WTC11 (cell line): ENCODE results near the gene NCOA6. TPM values are rescaled to one million over a fixed set of nuclear protein-coding genes. Genes with fewer than 3 reads are reported as not detected.

ENCODE experiments used
- ATAC-seq: fragments of 200-7000 bp; cut with Tn5 transposase; 2 replicates; pipeline ENCODE4 v1.10.0; 2021; ENCODE audit warnings: mild to moderate bottlenecking, moderate library complexity
- CTCF ChIA-PET: fragments of 300-600 bp; sonication (Branson Sonifier 250); formaldehyde crosslinking; loops from one replicate; lab custom pipeline; 2021; ENCODE audit warnings: antibody characterized with exemption; lab: Charles Lee
- POLR2A ChIA-PET: fragments of 350-600 bp; sonication (Branson Sonifier 250); formaldehyde crosslinking; loops from one replicate; lab custom pipeline; 2021; ENCODE audit warnings: antibody characterized with exemption; lab: Charles Lee
- DNase-seq: peaks from one replicate; pipeline ENCODE4 v3.0.0; 2021; ENCODE audit warnings: low spot score
- H3K27ac Mint-ChIP-seq: 2 replicates; pipeline ENCODE4 v1.8.0; 2021; ENCODE audit warnings: mixed read lengths
- H3K27me3 Mint-ChIP-seq: 2 replicates; pipeline ENCODE4 v1.8.0; 2021; ENCODE audit warnings: low read depth, mild to moderate bottlenecking, moderate library complexity, mixed read lengths
- H3K36me3 Mint-ChIP-seq: 2 replicates; pipeline ENCODE4 v1.8.0; 2021; ENCODE audit warnings: mixed read lengths
- H3K4me1 Mint-ChIP-seq: 2 replicates; pipeline ENCODE4 v1.8.0; 2022; ENCODE audit warnings: mixed read lengths
- H3K4me3 Mint-ChIP-seq: 2 replicates; pipeline ENCODE4 v1.8.0; 2021; ENCODE audit warnings: mild to moderate bottlenecking, moderate library complexity, mixed read lengths
- H3K9me3 Mint-ChIP-seq: 2 replicates; pipeline ENCODE4 v1.8.0; 2021; ENCODE audit warnings: mixed read lengths
- ATF3 ChIP-seq: sonication (generic); formaldehyde crosslinking; conservative IDR thresholded peaks from 2 replicates; pipeline ENCODE4 v1.8.1; 2022; ENCODE audit warnings: mild to moderate bottlenecking, missing genetic modification reagents
- CREB1 ChIP-seq: sonication (generic); formaldehyde crosslinking; IDR thresholded peaks from 2 replicates; pipeline ENCODE4 v1.8.0; 2023; ENCODE audit warnings: mild to moderate bottlenecking, missing genetic modification reagents
- CREM ChIP-seq: sonication (generic); formaldehyde crosslinking; IDR thresholded peaks from 2 replicates; pipeline ENCODE4 v1.8.1; 2022; ENCODE audit warnings: mild to moderate bottlenecking, missing genetic modification reagents, moderate library complexity
- ESRRA ChIP-seq: sonication (generic); formaldehyde crosslinking; IDR thresholded peaks from 2 replicates; pipeline ENCODE4 v1.8.1; 2022; ENCODE audit warnings: mild to moderate bottlenecking, missing genetic modification reagents, borderline replicate concordance
- FOXJ3 ChIP-seq: sonication (generic); formaldehyde crosslinking; IDR thresholded peaks from 2 replicates; pipeline ENCODE4 v1.9.0; 2021; ENCODE audit warnings: missing genetic modification reagents, mild to moderate bottlenecking, borderline replicate concordance
- FOXP1 ChIP-seq: sonication (generic); formaldehyde crosslinking; IDR thresholded peaks from 2 replicates; pipeline ENCODE4 v1.8.0; 2022; ENCODE audit warnings: missing genetic modification reagents, mild to moderate bottlenecking, moderate library complexity, borderline replicate concordance
- GABPB1 ChIP-seq: sonication (generic); formaldehyde crosslinking; IDR thresholded peaks from 2 replicates; pipeline ENCODE4 v1.8.1; 2023; ENCODE audit warnings: mild to moderate bottlenecking, missing genetic modification reagents
- IRF1 ChIP-seq: sonication (generic); formaldehyde crosslinking; IDR thresholded peaks from 2 replicates; pipeline ENCODE4 v1.8.0; 2023; ENCODE audit warnings: missing genetic modification reagents
- KAT7 ChIP-seq: sonication (generic); formaldehyde crosslinking; IDR thresholded peaks from 2 replicates; pipeline ENCODE4 v1.8.1; 2023; ENCODE audit warnings: missing genetic modification reagents, mild to moderate bottlenecking, borderline replicate concordance
- NFE2L1 ChIP-seq: sonication (generic); formaldehyde crosslinking; IDR thresholded peaks from 2 replicates; pipeline ENCODE4 v1.8.1; 2023; ENCODE audit warnings: missing genetic modification reagents
- NR2C2 ChIP-seq: sonication (generic); formaldehyde crosslinking; IDR thresholded peaks from 2 replicates; pipeline ENCODE4 v1.8.0; 2022; ENCODE audit warnings: mild to moderate bottlenecking, missing genetic modification reagents
- NR3C1 ChIP-seq: sonication (generic); formaldehyde crosslinking; conservative IDR thresholded peaks from 2 replicates; pipeline ENCODE4 v1.8.1; 2023; ENCODE audit warnings: low read depth, mild to moderate bottlenecking, missing genetic modification reagents
- PRDM15 ChIP-seq: sonication (generic); formaldehyde crosslinking; IDR thresholded peaks from 2 replicates; pipeline ENCODE4 v1.8.0; 2022; ENCODE audit warnings: missing genetic modification reagents
- RELA ChIP-seq: sonication (generic); formaldehyde crosslinking; IDR thresholded peaks from 2 replicates; pipeline ENCODE4 v1.8.1; 2022; ENCODE audit warnings: missing genetic modification reagents, mild to moderate bottlenecking, borderline replicate concordance
- SP1 ChIP-seq: sonication (generic); formaldehyde crosslinking; conservative IDR thresholded peaks from 2 replicates; pipeline ENCODE4 v1.8.1; 2022; ENCODE audit warnings: missing genetic modification reagents
- total RNA-seq: library from RNA; stranded (reverse); gene quantifications from 3 replicates; pipeline ENCODE4 v1.2.3, GENCODE V29; 2021
- TF ChIP-seq, protein P1 (sequence below): sonication (generic); formaldehyde crosslinking; IDR thresholded peaks from 2 replicates; pipeline ENCODE4 v1.8.1; 2023; ENCODE audit warnings: mild to moderate bottlenecking, missing genetic modification reagents, borderline replicate concordance

The NCOA6 gene
- total RNA-seq, 1 experiment from 2014 or later = 10.1 TPM

DNA sequence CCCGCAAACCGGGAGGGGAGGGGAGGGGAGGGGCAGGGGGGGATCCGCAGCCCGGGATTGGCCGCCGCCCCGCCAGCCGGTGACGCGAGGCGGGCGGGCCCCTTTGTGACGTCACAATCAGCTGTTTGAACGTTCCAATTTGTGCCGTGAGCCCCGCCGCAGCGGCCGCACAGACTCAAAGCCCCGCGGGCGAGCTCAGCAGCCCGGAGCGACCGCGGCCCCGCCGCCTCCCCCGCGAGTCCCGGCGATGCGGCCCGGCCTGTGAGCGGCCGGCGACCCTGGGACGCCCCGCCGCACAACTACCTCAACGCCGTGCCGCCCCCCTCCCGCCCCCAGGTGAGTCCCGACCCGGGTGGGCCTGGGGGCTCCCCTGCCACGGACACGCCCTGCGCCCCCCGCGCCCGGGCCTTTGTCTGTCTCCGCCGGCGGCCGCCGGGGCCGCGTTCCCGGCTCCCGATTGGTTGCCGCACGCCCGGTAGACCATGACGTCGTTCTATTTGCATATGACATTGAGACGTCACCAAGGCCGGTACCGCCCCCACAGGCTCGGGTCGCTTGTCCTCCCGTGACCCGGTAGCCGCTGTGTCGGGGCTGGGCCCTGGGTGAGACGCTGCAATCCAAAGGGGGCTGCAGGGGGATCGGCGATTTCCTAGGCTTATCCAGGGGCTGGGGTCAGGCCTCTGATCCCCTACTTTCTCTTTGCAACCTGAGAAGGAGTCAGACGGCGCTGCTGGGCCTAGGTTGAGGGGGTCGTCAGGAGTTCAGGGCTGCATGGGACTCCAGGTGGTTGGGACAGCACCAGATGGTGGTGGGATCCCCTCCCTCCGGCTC, 121.1 kb downstream of the NCOA6 start, which contains the start of gene TP53INP2 (continued):
- TF ChIP-seq GABPB1 (CRISPR knock-in tag) (peak; percentile 25; the same call in 1 of the 2 replicates), KAT7 (no peak), SP1 (CRISPR knock-in tag) (peak; percentile 63), CREM (CRISPR knock-in tag) (peak; percentile 82; the same call in 1 of the 2 replicates), ESRRA (CRISPR knock-in tag) (0 out of 2 replicates have a peak, but pooled peaks have one; percentile 34)

DNA sequence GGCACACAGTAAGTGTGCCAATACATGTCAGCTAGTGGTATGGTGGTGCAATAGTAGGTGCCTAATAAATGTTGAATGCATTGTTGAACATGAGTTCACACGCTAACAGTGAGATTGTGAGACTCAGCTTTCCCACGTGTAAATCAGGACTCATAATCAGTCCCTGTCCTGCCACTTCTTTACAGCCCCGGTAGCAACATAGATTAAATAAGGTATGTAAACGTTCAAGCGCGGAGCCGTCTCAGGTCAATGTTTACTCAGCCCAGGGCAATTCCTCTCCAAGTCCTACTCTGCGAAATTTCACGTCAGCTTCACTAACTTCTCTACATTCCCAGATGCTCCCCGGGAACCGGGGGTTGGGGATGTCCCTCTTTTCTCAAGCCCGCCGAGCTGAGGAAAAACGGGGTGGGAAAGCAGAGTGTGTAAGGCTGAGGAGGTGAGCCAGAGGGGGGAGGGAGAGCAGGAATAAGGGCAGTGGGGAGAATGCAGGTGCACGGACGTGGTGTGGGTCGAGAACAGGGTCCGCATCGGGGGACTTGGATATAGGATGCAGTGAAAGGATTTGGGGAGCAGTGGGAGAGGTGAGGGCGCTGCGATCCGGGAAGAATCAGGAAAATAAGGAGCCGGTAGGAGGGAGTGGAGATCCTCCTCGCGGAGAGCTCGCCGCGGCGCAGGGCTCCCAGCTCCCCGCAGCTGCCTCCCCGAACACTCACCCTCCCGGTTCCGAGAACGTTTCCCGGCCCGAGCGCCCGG, 121.9 kb downstream of the NCOA6 start:
- peak; percentile 26 for DNase-seq
- TF ChIP-seq NFE2L1 (CRISPR knock-in tag) = 0 out of 2 replicates have a peak, but pooled peaks have one; percentile 18
- 0 out of 2 replicates have a peak, but pooled peaks have one; percentile 12 for TF ChIP-seq FOXP1 (CRISPR knock-in tag)
- no peak for TF ChIP-seq ATF3 (CRISPR knock-in tag)
- no peak for TF ChIP-seq NR2C2 (CRISPR knock-in tag)
- 0 out of 2 replicates have a peak, but pooled peaks have one; percentile 29 for TF ChIP-seq GABPB1 (CRISPR knock-in tag)
- TF ChIP-seq, all 79 proteins: peak for 3
- Mint-ChIP-seq H3K27ac (peak overlapping the region; percentile 70), H3K27me3 (peaks cover 49% of the 10 kb centered on the region), H3K4me1 (peaks cover 17% of the 10 kb centered on the region), H3K4me3 (peak overlapping the region; percentile 94), H3K36me3 (no peaks in the 10 kb centered on the region), H3K9me3 (no peaks in the 10 kb centered on the region)
- ATAC-seq = no peak; the same call in 1 of the 2 replicates
- ChIA-PET CTCF (interaction anchor here (0.5 to 7.0 kb wide), 7 partner anchors 29 to 391 kb away, joined by 3 to 50 read pairs (median 7); partner anchors contain the start of gene MAP1LC3A), POLR2A (interaction anchor here (0.7 to 1.7 kb wide), 3 partner anchors 26 to 297 kb away, joined by 3 to 5 read pairs (median 3); partner anchors contain the start of genes MAP1LC3A and PIGU)

- H3K4me1 Mint-ChIP-seq = peaks cover 13% of the 10 kb centered on the region
- H3K27ac Mint-ChIP-seq = 0 out of 2 replicates have a peak overlapping the region, but pooled peaks have one; percentile 70
- DNase-seq (no peak), ATAC-seq (no peak)
- CTCF ChIA-PET = interaction anchor here (0.5 to 4.0 kb wide), 4 partner anchors 144 to 390 kb away, joined by 3 to 17 read pairs (median 8); partner anchors contain the start of gene MAP1LC3A
- TF ChIP-seq NR3C1 (CRISPR knock-in tag) (no peak), RELA (no peak), CREB1 (CRISPR knock-in tag) (no peak), FOXJ3 (CRISPR knock-in tag) (no peak)
- H3K36me3 Mint-ChIP-seq = no peaks in the 10 kb centered on the region
- H3K9me3 Mint-ChIP-seq = no peaks in the 10 kb centered on the region
- POLR2A ChIA-PET = interaction anchor here (0.7 to 1.7 kb wide), 3 partner anchors 26 to 298 kb away, joined by 3 to 5 read pairs (median 3); partner anchors contain the start of genes MAP1LC3A and PIGU
- H3K27me3 Mint-ChIP-seq = peaks cover 43% of the 10 kb centered on the region
- peak overlapping the region; percentile 94 for H3K4me3 Mint-ChIP-seq
Measured at GRCh38 chr20:34703061-34703423, 122.4 kb downstream of the NCOA6 start.

DNA sequence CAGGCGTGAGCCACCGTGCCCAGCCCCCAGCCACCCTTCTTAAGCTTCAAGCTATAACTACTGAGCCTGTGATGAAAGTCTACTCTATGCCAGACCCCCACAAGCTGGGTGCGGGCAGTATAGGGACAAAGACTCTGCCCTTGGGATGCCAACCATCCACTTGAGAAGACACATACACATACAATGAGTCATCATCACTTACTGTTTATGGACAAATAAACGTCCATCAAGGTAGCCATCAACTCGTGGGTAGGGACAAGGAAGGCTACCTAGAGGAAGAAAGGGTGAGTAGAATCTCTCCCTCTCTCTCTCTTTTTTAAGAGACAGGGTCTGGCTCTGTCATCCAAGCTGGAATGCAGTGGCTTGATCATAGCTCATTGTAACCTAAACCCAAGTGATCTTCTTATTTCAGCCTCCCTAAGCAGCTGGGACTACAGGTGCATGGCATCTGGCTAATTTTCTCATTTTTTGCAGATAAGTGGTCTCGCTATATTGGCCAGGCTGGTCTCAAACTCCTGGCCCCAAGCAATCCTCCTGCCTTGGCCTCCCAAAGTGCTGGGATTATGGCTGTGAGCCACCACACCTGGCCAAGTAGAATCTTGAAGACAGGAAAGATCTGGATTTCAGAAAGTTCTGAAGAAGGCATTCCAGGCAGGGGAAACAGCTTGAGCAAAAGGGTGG, 123.9 kb downstream of the NCOA6 start:
- ATAC-seq (no peak), DNase-seq (no peak)
- TF ChIP-seq FOXP1 (CRISPR knock-in tag) = no peak
- TF ChIP-seq, protein P1, sequence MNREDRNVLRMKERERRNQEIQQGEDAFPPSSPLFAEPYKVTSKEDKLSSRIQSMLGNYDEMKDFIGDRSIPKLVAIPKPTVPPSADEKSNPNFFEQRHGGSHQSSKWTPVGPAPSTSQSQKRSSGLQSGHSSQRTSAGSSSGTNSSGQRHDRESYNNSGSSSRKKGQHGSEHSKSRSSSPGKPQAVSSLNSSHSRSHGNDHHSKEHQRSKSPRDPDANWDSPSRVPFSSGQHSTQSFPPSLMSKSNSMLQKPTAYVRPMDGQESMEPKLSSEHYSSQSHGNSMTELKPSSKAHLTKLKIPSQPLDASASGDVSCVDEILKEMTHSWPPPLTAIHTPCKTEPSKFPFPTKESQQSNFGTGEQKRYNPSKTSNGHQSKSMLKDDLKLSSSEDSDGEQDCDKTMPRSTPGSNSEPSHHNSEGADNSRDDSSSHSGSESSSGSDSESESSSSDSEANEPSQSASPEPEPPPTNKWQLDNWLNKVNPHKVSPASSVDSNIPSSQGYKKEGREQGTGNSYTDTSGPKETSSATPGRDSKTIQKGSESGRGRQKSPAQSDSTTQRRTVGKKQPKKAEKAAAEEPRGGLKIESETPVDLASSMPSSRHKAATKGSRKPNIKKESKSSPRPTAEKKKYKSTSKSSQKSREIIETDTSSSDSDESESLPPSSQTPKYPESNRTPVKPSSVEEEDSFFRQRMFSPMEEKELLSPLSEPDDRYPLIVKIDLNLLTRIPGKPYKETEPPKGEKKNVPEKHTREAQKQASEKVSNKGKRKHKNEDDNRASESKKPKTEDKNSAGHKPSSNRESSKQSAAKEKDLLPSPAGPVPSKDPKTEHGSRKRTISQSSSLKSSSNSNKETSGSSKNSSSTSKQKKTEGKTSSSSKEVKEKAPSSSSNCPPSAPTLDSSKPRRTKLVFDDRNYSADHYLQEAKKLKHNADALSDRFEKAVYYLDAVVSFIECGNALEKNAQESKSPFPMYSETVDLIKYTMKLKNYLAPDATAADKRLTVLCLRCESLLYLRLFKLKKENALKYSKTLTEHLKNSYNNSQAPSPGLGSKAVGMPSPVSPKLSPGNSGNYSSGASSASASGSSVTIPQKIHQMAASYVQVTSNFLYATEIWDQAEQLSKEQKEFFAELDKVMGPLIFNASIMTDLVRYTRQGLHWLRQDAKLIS (CRISPR knock-in tag) = no peak
- no peak for TF ChIP-seq PRDM15 (CRISPR knock-in tag)
- TF ChIP-seq IRF1 (CRISPR knock-in tag) = no peak
- Mint-ChIP-seq H3K27ac (no peak overlapping the region), H3K4me3 (no peak overlapping the region), H3K4me1 (peaks cover 13% of the 10 kb centered on the region), H3K27me3 (peaks cover 41% of the 10 kb centered on the region), H3K9me3 (no peaks in the 10 kb centered on the region), H3K36me3 (no peaks in the 10 kb centered on the region)
- CTCF ChIA-PET = no interaction called here
- POLR2A ChIA-PET = no interaction called here
